Parathyroid adenoma (tissue), 2 donors: ENCODE measurements around the gene SFI1.

Experiments
- H2AFZ ChIP-seq: fragments of 300-600 bp; sonication (generic); one replicate; pipeline ENCODE4 v1.7.0; 2017; ENCODE audit warnings: antibody characterized with exemption, mild to moderate bottlenecking
- H3K27ac ChIP-seq: fragments of 300-600 bp; sonication (generic); one replicate; pipeline ENCODE4 v1.7.0; 2017
- H3K27me3 ChIP-seq: fragments of 300-600 bp; sonication (generic); one replicate; pipeline ENCODE4 v1.7.0; 2017; ENCODE audit warnings: low read length; ENCODE audit not compliant: control insufficient read depth, insufficient read depth
- H3K36me3 ChIP-seq: fragments of 300-600 bp; sonication (generic); one replicate; pipeline ENCODE4 v1.7.0; 2017; ENCODE audit warnings: low read length; ENCODE audit not compliant: control insufficient read depth, insufficient read depth
- H3K4me1 ChIP-seq: fragments of 300-600 bp; sonication (generic); one replicate; pipeline ENCODE4 v1.7.0; 2017; ENCODE audit warnings: control low read depth
- H3K4me2 ChIP-seq: fragments of 300-600 bp; sonication (generic); one replicate; pipeline ENCODE4 v1.7.0; 2017; ENCODE audit warnings: low read length
- H3K4me3 ChIP-seq: fragments of 300-600 bp; sonication (generic); one replicate; pipeline ENCODE4 v1.7.0; 2017; ENCODE audit warnings: low read depth, low read length
- H3K79me2 ChIP-seq: fragments of 300-600 bp; sonication (generic); one replicate; pipeline ENCODE4 v1.7.0; 2017; ENCODE audit warnings: control low read depth
- H3K9ac ChIP-seq: fragments of 300-600 bp; sonication (generic); one replicate; pipeline ENCODE4 v1.7.0; 2017; ENCODE audit warnings: mild to moderate bottlenecking
- H3K9me3 ChIP-seq: fragments of 300-600 bp; sonication (generic); one replicate; pipeline ENCODE4 v1.7.0; 2017; ENCODE audit warnings: low read length; ENCODE audit not compliant: control insufficient read depth
- CTCF ChIP-seq: fragments of 300-600 bp; sonication (generic); IDR thresholded peaks from one replicate; pipeline ENCODE4 v1.7.0; 2017; ENCODE audit warnings: antibody characterized with exemption, mild to moderate bottlenecking
- donor health status: primary hyperparathyroidism.

Gene SFI1

GRCh38 chr22:31611061-31611760, 114.9 kb downstream of the SFI1 start:
- Histone ChIP-seq H3K36me3 (no peaks in the 10 kb centered on the region), H3K27ac (no peak overlapping the region)
- TF ChIP-seq CTCF = no peak

GRCh38 chr22:31612891-31613285, 116.6 kb downstream of the SFI1 start:
- Histone ChIP-seq H3K4me1 (no peaks in the 10 kb centered on the region), H2AFZ (no peak overlapping the region), H3K36me3 (no peaks in the 10 kb centered on the region)

More at GRCh38 chr22:31611061-31611760, 114.9 kb downstream of the SFI1 start:
- no peaks in the 10 kb centered on the region for H3K4me1 ChIP-seq
- H3K79me2 ChIP-seq = no peaks in the 10 kb centered on the region
- H3K27me3 ChIP-seq = no peaks in the 10 kb centered on the region
- no peak overlapping the region for H3K4me3 ChIP-seq
- no peaks in the 10 kb centered on the region for H3K9me3 ChIP-seq
- H2AFZ ChIP-seq = no peak overlapping the region
- no peak overlapping the region for H3K9ac ChIP-seq
- H3K4me2 ChIP-seq = no peak overlapping the region

GRCh38 chr22:31613286-31613903, 117.1 kb downstream of the SFI1 start:
- Histone ChIP-seq H2AFZ (no peak overlapping the region), H3K36me3 (no peaks in the 10 kb centered on the region), H3K9me3 (no peaks in the 10 kb centered on the region), H3K27me3 (no peaks in the 10 kb centered on the region), H3K27ac (no peak overlapping the region), H3K4me3 (no peak overlapping the region), H3K4me1 (no peaks in the 10 kb centered on the region), H3K4me2 (no peak overlapping the region), H3K79me2 (no peaks in the 10 kb centered on the region), H3K9ac (no peak overlapping the region)
- TF ChIP-seq CTCF = no peak

More at GRCh38 chr22:31612891-31613285, 116.6 kb downstream of the SFI1 start:
- Histone ChIP-seq H3K79me2 (no peaks in the 10 kb centered on the region), H3K9ac (no peak overlapping the region), H3K4me3 (no peak overlapping the region), H3K27ac (no peak overlapping the region), H3K4me2 (no peak overlapping the region), H3K27me3 (no peaks in the 10 kb centered on the region), H3K9me3 (no peaks in the 10 kb centered on the region)
- TF ChIP-seq CTCF = no peak

- H3K27ac ChIP-seq = no peak overlapping the region
- no peaks in the 10 kb centered on the region for H3K79me2 ChIP-seq
- no peak overlapping the region for H3K4me2 ChIP-seq
- H3K4me1 ChIP-seq = no peaks in the 10 kb centered on the region
- no peaks in the 10 kb centered on the region for H3K36me3 ChIP-seq
- no peaks in the 10 kb centered on the region for H3K9me3 ChIP-seq
- H3K9ac ChIP-seq = no peak overlapping the region
- no peak for TF ChIP-seq CTCF
- H3K27me3 ChIP-seq = no peaks in the 10 kb centered on the region
- H3K4me3 ChIP-seq = no peak overlapping the region
- no peak overlapping the region for H2AFZ ChIP-seq
Observed at GRCh38 chr22:31613904-31614296, 117.6 kb downstream of the SFI1 start.
